Amygdala (tissue), 56 donors: ENCODE data around the gene DEAF1.
"Not testable (repeated sequence)": the region's sequence is repeated elsewhere in the genome, so short reads cannot be mapped to it uniquely, and the experiment has no call there.

Source experiments
- DNase-seq, 56 donors: peaks; one replicate each; lab custom pipeline; 2025; lab: John Stamatoyannopoulos, UW

Gene DEAF1

GRCh38 chr11:694563-695287, at the start of gene DEAF1:
Gene DEAF1, minus strand, starts transcription at chr11:695222. Its CDS starts 175 bp downstream, at chr11:695047.
- peak; percentile 57 to 99 (median 94) for DNase-seq

- DNase-seq: no peak
These were observed 47.7 kb upstream of the DEAF1 start for GRCh38 chr11:742571-743201.

- no peak for DNase-seq
These were observed 47.1 kb upstream of the DEAF1 start for GRCh38 chr11:742156-742546.

GRCh38 chr11:737899-738298, 42.9 kb upstream of the DEAF1 start:
- DNase-seq: not testable (repeated sequence)

- DNase-seq: peak in 13 of 56 donors; percentile 7 to 52 (median 36)
These were observed 42.3 kb upstream of the DEAF1 start for GRCh38 chr11:737366-737765.

- DNase-seq: not testable (repeated sequence)
These were observed 39.5 kb upstream of the DEAF1 start for GRCh38 chr11:734541-734940.

GRCh38 chr11:733072-733471, 38.0 kb upstream of the DEAF1 start:
- no peak for DNase-seq

- DNase-seq: peak in 53 of 56 donors; percentile 33 to 94 (median 76)
These were observed 34.6 kb upstream of the DEAF1 start for GRCh38 chr11:729492-730074.

- DNase-seq: no peak
These were observed 34.0 kb upstream of the DEAF1 start for GRCh38 chr11:728901-729491.

- peak in 43 of 56 donors; percentile 35 to 83 (median 61) for DNase-seq
These were observed 33.1 kb upstream of the DEAF1 start for GRCh38 chr11:727859-728748.

GRCh38 chr11:727281-727701, 32.3 kb upstream of the DEAF1 start:
- no peak for DNase-seq

GRCh38 chr11:726278-727220, 31.5 kb upstream of the DEAF1 start:
- DNase-seq: peak in 1 of 56 donors; percentile 49

GRCh38 chr11:725624-726202, 30.7 kb upstream of the DEAF1 start:
- DNase-seq: no peak

GRCh38 chr11:724778-725386, 29.9 kb upstream of the DEAF1 start:
- DNase-seq: no peak

- no peak for DNase-seq
These were observed 29.2 kb upstream of the DEAF1 start for GRCh38 chr11:724049-724777.

- peak in 7 of 56 donors; percentile 19 to 63 (median 24) for DNase-seq
These were observed 28.3 kb upstream of the DEAF1 start for GRCh38 chr11:723120-723883.

GRCh38 chr11:722346-722811, 27.4 kb upstream of the DEAF1 start:
- no peak for DNase-seq
